Activated B cell treated with CpG ODN at 0.5 μM for 24 hours (primary cell): Measurements from ENCODE around the gene KIF13A. TPM values are rescaled to one million over a fixed set of nuclear protein-coding genes. Genes with fewer than 3 reads are reported as not detected.

Experiments used
- ATAC-seq: fragments of 200-7000 bp; cut with Tn5 transposase; one replicate; pipeline ENCODE4 v1.10.0; 2021; ENCODE audit warnings: low read depth, mild to moderate bottlenecking, moderate library complexity
- CTCF ChIA-PET: fragments of 350-600 bp; sonication (Branson Sonifier 250); formaldehyde crosslinking; loops from one replicate; lab custom pipeline; 2021; ENCODE audit warnings: antibody characterized with exemption; lab: Charles Lee
- POLR2A ChIA-PET: fragments of 350-600 bp; sonication (Branson Sonifier 250); formaldehyde crosslinking; loops from one replicate; lab custom pipeline; 2021; ENCODE audit warnings: antibody characterized with exemption; lab: Charles Lee
- DNase-seq: peaks from one replicate; pipeline ENCODE4 v3.0.0; 2022
- H3K27ac Mint-ChIP-seq: one replicate; pipeline ENCODE4 v1.8.0; 2020; ENCODE audit warnings: mixed read lengths
- H3K27me3 Mint-ChIP-seq: one replicate; pipeline ENCODE4 v1.8.0; 2021; ENCODE audit warnings: mixed read lengths
- H3K36me3 Mint-ChIP-seq: one replicate; pipeline ENCODE4 v1.8.0; 2021; ENCODE audit warnings: low read depth, mixed read lengths
- H3K4me1 Mint-ChIP-seq: one replicate; pipeline ENCODE4 v1.8.0; 2021; ENCODE audit warnings: mixed read lengths
- H3K4me3 Mint-ChIP-seq: one replicate; pipeline ENCODE4 v1.8.0; 2020; ENCODE audit warnings: mild to moderate bottlenecking, mixed read lengths
- H3K9me3 Mint-ChIP-seq: one replicate; pipeline ENCODE4 v1.8.0; 2020; ENCODE audit warnings: mixed read lengths
- CTCF ChIP-seq: fragments of 200-600 bp; IDR thresholded peaks from one replicate; pipeline ENCODE4 v1.8.0; 2022; ENCODE audit warnings: antibody characterized with exemption, mild to moderate bottlenecking
- intact Hi-C: fragments of 100-400 bp; cut with micrococcal nuclease; formaldehyde crosslinking; loops from one replicate; pipeline ENCODE4 v1.15.1; 2024
- total RNA-seq: library from RNA; stranded (reverse); gene quantifications from 2 replicates; pipeline ENCODE4 v1.2.3, GENCODE V29; 2022

KIF13A gene
- total RNA-seq, 1 donor from 2014 or later, result 14.1 TPM

- peaks cover 32% of the 10 kb centered on the region for H3K36me3 Mint-ChIP-seq
- intact Hi-C loops, result loop anchor here (5.0 to 10.0 kb wide), 3 partner anchors 139 to 299 kb away; partner anchors contain the start of gene FAM8A1
- no peak overlapping the region for H3K4me3 Mint-ChIP-seq
- no peaks in the 10 kb centered on the region for H3K27me3 Mint-ChIP-seq
- no peak for DNase-seq
- POLR2A ChIA-PET, result no interaction called here
- peaks cover 8% of the 10 kb centered on the region for H3K9me3 Mint-ChIP-seq
- H3K4me1 Mint-ChIP-seq, result no peaks in the 10 kb centered on the region
- CTCF ChIA-PET, result interaction anchor here (0.7 to 3.3 kb wide), 11 partner anchors 10 to 646 kb away, joined by 3 to 18 read pairs (median 4); partner anchors contain the start of gene NUP153
- no peak for ATAC-seq
- H3K27ac Mint-ChIP-seq, result no peak overlapping the region
- TF ChIP-seq CTCF, result no peak
These were observed 184.0 kb downstream of the KIF13A start for GRCh38 chr6:17803409-17803808.

DNA sequence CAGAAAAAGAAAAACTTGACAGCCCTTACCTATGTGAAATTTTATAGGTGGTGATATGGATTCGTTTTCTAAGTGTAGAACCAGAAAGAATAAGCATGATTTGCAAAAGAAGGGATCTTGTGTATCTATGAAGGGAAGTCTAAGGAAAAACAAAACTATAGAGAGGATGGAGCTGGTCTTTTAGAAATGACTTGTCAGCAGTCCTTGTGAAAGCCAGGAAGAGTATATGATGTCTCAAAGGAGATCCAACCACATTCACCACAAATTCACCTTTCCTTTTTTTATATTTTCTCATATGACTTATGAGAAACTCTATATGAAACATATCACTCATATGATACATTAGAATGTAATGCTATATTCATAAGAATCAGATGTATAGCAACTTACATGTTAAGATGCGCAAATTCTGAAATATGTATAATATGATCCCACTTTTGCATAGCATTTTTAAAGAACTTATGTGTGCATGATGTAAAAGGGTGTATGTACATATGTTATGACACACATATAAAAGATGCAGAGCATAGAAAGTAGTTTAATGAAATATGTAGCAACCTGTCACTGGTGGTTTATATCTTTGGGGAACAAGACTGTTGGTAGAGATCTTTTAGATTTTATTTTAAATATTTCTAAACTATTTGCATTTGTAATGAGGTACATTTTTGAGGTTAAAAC is 188.8 kb downstream of the KIF13A start:
- Mint-ChIP-seq H3K27me3 (no peaks in the 10 kb centered on the region), H3K9me3 (no peaks in the 10 kb centered on the region), H3K36me3 (peaks cover 32% of the 10 kb centered on the region), H3K4me1 (no peaks in the 10 kb centered on the region), H3K4me3 (no peak overlapping the region), H3K27ac (no peak overlapping the region)
- CTCF ChIA-PET, result no interaction called here
- no peak for TF ChIP-seq CTCF
- DNase-seq (no peak), ATAC-seq (no peak)
- POLR2A ChIA-PET, result no interaction called here
- intact Hi-C loops, result no loop called here

GRCh38 chr6:17790489-17790888 is 196.9 kb downstream of the KIF13A start:
- Mint-ChIP-seq H3K4me1 (peaks cover 2% of the 10 kb centered on the region), H3K27me3 (no peaks in the 10 kb centered on the region), H3K27ac (no peak overlapping the region), H3K4me3 (no peak overlapping the region), H3K9me3 (no peaks in the 10 kb centered on the region), H3K36me3 (peaks cover 23% of the 10 kb centered on the region)
- ChIA-PET CTCF (interaction anchor here (1.2 kb wide), 1 partner anchor 13 kb away, joined by 3 read pairs; no protein-coding TSS in a partner anchor), POLR2A (no interaction called here)
- intact Hi-C loops, result no loop called here
- TF ChIP-seq CTCF, result no peak
- ATAC-seq (no peak), DNase-seq (no peak)

- ChIA-PET CTCF (no interaction called here), POLR2A (no interaction called here)
- H3K4me1 Mint-ChIP-seq, result no peaks in the 10 kb centered on the region
- no peaks in the 10 kb centered on the region for H3K27me3 Mint-ChIP-seq
- no peak for TF ChIP-seq CTCF
- H3K36me3 Mint-ChIP-seq, result peaks cover 26% of the 10 kb centered on the region
- intact Hi-C loops, result no loop called here
- DNase-seq (no peak), ATAC-seq (no peak)
- no peak overlapping the region for H3K4me3 Mint-ChIP-seq
- H3K9me3 Mint-ChIP-seq, result no peaks in the 10 kb centered on the region
- H3K27ac Mint-ChIP-seq, result no peak overlapping the region
These were observed 202.2 kb downstream of the KIF13A start for GRCh38 chr6:17785094-17785787.

DNA sequence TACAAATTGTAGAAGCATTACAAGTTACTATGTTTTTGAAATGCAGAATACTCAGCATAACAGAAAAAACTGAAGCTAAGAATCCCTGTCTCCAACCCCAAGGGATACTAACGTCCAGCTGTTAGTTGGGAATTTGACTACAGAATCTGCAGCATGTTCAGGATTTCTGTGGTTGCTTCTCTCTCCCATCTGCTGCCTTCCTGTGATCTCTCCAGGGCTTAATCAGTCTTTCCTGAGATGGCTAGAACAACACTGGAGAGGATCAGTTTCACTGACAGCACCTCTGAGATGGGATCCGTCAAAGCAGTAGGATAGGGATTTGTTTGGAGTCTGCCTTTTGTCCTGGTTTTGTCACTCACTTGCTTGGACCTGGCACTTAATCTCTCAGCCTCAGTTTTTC is 207.4 kb downstream of the KIF13A start:
- Mint-ChIP-seq H3K4me3 (no peak overlapping the region), H3K27me3 (no peaks in the 10 kb centered on the region), H3K36me3 (peaks cover 28% of the 10 kb centered on the region), H3K9me3 (no peaks in the 10 kb centered on the region), H3K27ac (no peak overlapping the region), H3K4me1 (no peaks in the 10 kb centered on the region)
- ChIA-PET POLR2A (no interaction called here), CTCF (no interaction called here)
- ATAC-seq (no peak), DNase-seq (no peak)
- intact Hi-C loops, result no loop called here
- no peak for TF ChIP-seq CTCF
